H9 (cell line): ENCODE data around the gene ABCA13. TPM values are rescaled to one million over a fixed set of nuclear protein-coding genes. Genes with fewer than 3 reads are reported as not detected.

Experiments
- DNase-seq: peaks from one replicate; pipeline ENCODE4 v3.0.0-alpha.2; 2017
- H2AFZ ChIP-seq: one replicate; pipeline ENCODE4 v1.6.1; 2013; ENCODE audit warnings: mild to moderate bottlenecking, low read length, control low read depth, moderate library complexity
- H2AK5ac ChIP-seq: 2 replicates; pipeline ENCODE4 v1.6.1; 2013; ENCODE audit warnings: low read length, control low read depth, mixed read lengths; ENCODE audit not compliant: insufficient read length
- H2BK120ac ChIP-seq: one replicate; pipeline ENCODE4 v1.6.1; 2013; ENCODE audit warnings: low read depth, mild to moderate bottlenecking, low read length, control low read depth, inconsistent platforms; ENCODE audit not compliant: poor library complexity, severe bottlenecking
- H2BK12ac ChIP-seq: 2 replicates; pipeline ENCODE4 v1.6.1; 2013; ENCODE audit warnings: low read length, control low read depth, mixed read lengths, low read depth; ENCODE audit not compliant: insufficient read length
- H2BK15ac ChIP-seq: 2 replicates; pipeline ENCODE4 v1.6.1; 2013; ENCODE audit warnings: low read depth, low read length, control low read depth
- H2BK20ac ChIP-seq: one replicate; pipeline ENCODE4 v1.6.1; 2013; ENCODE audit warnings: low read depth, mild to moderate bottlenecking, low read length, control low read depth, inconsistent platforms; ENCODE audit not compliant: poor library complexity, severe bottlenecking
- H2BK5ac ChIP-seq: 2 replicates; pipeline ENCODE4 v1.6.1; 2013; ENCODE audit warnings: low read length, control low read depth, mixed read lengths; ENCODE audit not compliant: insufficient read length
- H3K14ac ChIP-seq: 2 replicates; pipeline ENCODE4 v1.6.1; 2013; ENCODE audit warnings: low read length, control low read depth; ENCODE audit not compliant: insufficient read depth
- H3K18ac ChIP-seq: 2 replicates; pipeline ENCODE4 v1.6.1; 2013; ENCODE audit warnings: low read depth, mild to moderate bottlenecking, mixed read lengths, low read length, control low read depth; ENCODE audit not compliant: insufficient read length
- H3K23ac ChIP-seq: 2 replicates; pipeline ENCODE4 v1.6.1; 2013; ENCODE audit warnings: low read length, control low read depth, mixed read lengths, low read depth; ENCODE audit not compliant: insufficient read length
- H3K23me2 ChIP-seq: 2 replicates; pipeline ENCODE4 v1.6.1; 2013; ENCODE audit warnings: low read depth, mild to moderate bottlenecking, mixed read lengths, low read length, control low read depth; ENCODE audit not compliant: insufficient read length, poor library complexity, severe bottlenecking
- H3K27ac ChIP-seq: 2 replicates; pipeline ENCODE4 v1.5.1; 2013; ENCODE audit warnings: low read length, control low read depth, mixed read lengths, low read depth; ENCODE audit not compliant: insufficient read length
- H3K27me3 ChIP-seq: 2 replicates; pipeline ENCODE4 v1.6.1; 2013; ENCODE audit warnings: low read length, control low read depth, inconsistent platforms; ENCODE audit not compliant: insufficient read depth
- H3K4ac ChIP-seq: 2 replicates; pipeline ENCODE4 v1.6.1; 2013; ENCODE audit warnings: low read depth, mild to moderate bottlenecking, control low read depth, inconsistent platforms, low read length, moderate library complexity
- H3K4me1 ChIP-seq: 2 replicates; pipeline ENCODE4 v1.6.1; 2013; ENCODE audit warnings: low read length, control low read depth, inconsistent platforms; ENCODE audit not compliant: insufficient read depth
- H3K4me2 ChIP-seq: 2 replicates; pipeline ENCODE4 v1.6.1; 2013; ENCODE audit warnings: low read length, control low read depth, mixed read lengths; ENCODE audit not compliant: insufficient read length, insufficient read depth
- H3K56ac ChIP-seq: 2 replicates; pipeline ENCODE4 v1.6.1; 2013; ENCODE audit warnings: low read depth, mild to moderate bottlenecking, mixed read lengths, low read length, control low read depth; ENCODE audit not compliant: insufficient read length
- H3K79me1 ChIP-seq: 2 replicates; pipeline ENCODE4 v1.6.1; 2013; ENCODE audit warnings: low read depth, mild to moderate bottlenecking, moderate library complexity, low read length, control low read depth, inconsistent platforms; ENCODE audit not compliant: insufficient read depth, poor library complexity, severe bottlenecking
- H3K79me2 ChIP-seq: 2 replicates; pipeline ENCODE4 v1.6.1; 2013; ENCODE audit warnings: low read length, control low read depth, inconsistent platforms; ENCODE audit not compliant: insufficient read depth
- H3K9ac ChIP-seq: 2 replicates; pipeline ENCODE4 v1.6.1; 2013; ENCODE audit warnings: low read length, control low read depth, mixed read lengths; ENCODE audit not compliant: insufficient read length; ENCODE audit errors: extremely low read depth
- H3K9me3 ChIP-seq: one replicate; pipeline ENCODE4 v1.6.1; 2013; ENCODE audit warnings: low read depth, low read length, inconsistent platforms; ENCODE audit not compliant: control insufficient read depth
- H3T11ph ChIP-seq: one replicate; pipeline ENCODE4 v1.6.1; 2013; ENCODE audit warnings: mild to moderate bottlenecking, low read length, control low read depth, inconsistent platforms
- H4K20me1 ChIP-seq: one replicate; pipeline ENCODE4 v1.6.1; 2013; ENCODE audit not compliant: control insufficient read depth, insufficient read length, insufficient read depth
- H4K5ac ChIP-seq: 2 replicates; pipeline ENCODE4 v1.6.1; 2013; ENCODE audit warnings: low read depth, mild to moderate bottlenecking, mixed read lengths, low read length, control low read depth; ENCODE audit not compliant: insufficient read length
- H4K8ac ChIP-seq: replicated peaks from 2 replicates; pipeline ENCODE4 v1.6.1; 2013; ENCODE audit warnings: low read length, control low read depth, mixed read lengths, low read depth; ENCODE audit not compliant: insufficient read length
- H4K91ac ChIP-seq: 2 replicates; pipeline ENCODE4 v1.6.1; 2013; ENCODE audit warnings: low read depth, mild to moderate bottlenecking, moderate library complexity, mixed read lengths, low read length, control low read depth; ENCODE audit not compliant: insufficient read length
- H3K27ac Mint-ChIP-seq, 3 experiments: 2 replicates in 2 of 3; 3 replicates in 1 of 3; pipeline ENCODE4 v1.8.0; 2020 to 2021; ENCODE audit warnings: mixed read lengths in 3 of 3, mild to moderate bottlenecking in 1 of 3, moderate library complexity in 1 of 3
- H3K27me3 Mint-ChIP-seq: 2 replicates; pipeline ENCODE4 v1.8.0; 2021; ENCODE audit warnings: low read depth, mild to moderate bottlenecking, moderate library complexity, mixed read lengths
- H3K36me3 Mint-ChIP-seq, 3 experiments: 2 replicates in 2 of 3; 3 replicates in 1 of 3; pipeline ENCODE4 v1.8.0; 2020 to 2021; ENCODE audit warnings: low read depth in 3 of 3, mixed read lengths in 3 of 3; ENCODE audit not compliant: insufficient read depth in 1 of 3
- H3K4me1 Mint-ChIP-seq, 2 experiments: 2 replicates each; pipeline ENCODE4 v1.8.0; 2020; ENCODE audit warnings: mixed read lengths in 2 of 2
- H3K4me3 Mint-ChIP-seq, 2 experiments: 2 replicates in 1 of 2; 3 replicates in 1 of 2; pipeline ENCODE4 v1.8.0; 2020 to 2021; ENCODE audit warnings: mild to moderate bottlenecking in 2 of 2, mixed read lengths in 2 of 2, moderate library complexity in 1 of 2
- H3K9me3 Mint-ChIP-seq, 2 experiments: 2 replicates in 1 of 2; 3 replicates in 1 of 2; pipeline ENCODE4 v1.8.0; 2020; ENCODE audit warnings: mild to moderate bottlenecking in 2 of 2, mixed read lengths in 2 of 2, moderate library complexity in 1 of 2
- WGBS: extraction: QIAGEN DNeasy Blood & Tissue Kit; methylation state at CpG from one replicate; pipeline ENCODE4 v1.1.7; 2013; ENCODE audit warnings: missing lambda C conversion rate, low lambda C conversion rate, mixed read lengths; ENCODE audit not compliant: insufficient read length; ENCODE audit errors: extremely low coverage; 5-methylcytosine and 5-hydroxymethylcytosine counted together
- total RNA-seq: library from RNA; stranded (reverse); gene quantifications from 2 replicates; pipeline ENCODE4 v1.2.1, GENCODE V29; 2021
- TF ChIP-seq, protein P1 (sequence below): fragments of 200-600 bp; sonication (generic); conservative IDR thresholded peaks from 3 replicates; pipeline ENCODE4 v1.8.0; 2021; ENCODE audit warnings: antibody characterized with exemption, mild to moderate bottlenecking

The ABCA13 gene
- total RNA-seq, 1 experiment from 2014 or later, result 0.11 TPM

DNA sequence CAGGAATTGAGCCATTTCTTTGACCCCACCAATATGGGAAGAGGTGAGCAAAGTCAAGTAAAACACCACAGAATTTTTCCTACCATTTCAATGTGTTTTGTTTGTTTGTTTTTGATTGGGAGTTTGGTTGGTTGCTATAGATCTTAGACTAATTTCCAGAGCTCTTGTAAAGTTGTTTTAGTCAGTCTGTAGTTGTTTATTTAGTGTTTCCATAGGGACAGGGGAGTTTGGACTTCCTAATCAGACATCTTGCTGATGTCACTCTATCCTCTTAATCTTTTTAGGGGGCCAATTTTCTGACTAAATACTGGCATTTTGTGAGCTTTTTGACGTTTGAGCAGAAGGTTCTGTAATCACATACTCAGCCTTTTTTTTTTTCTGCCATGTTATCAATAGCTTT lies 266.9 kb downstream of the ABCA13 start:
- H3K9me3 Mint-ChIP-seq, result peaks cover 22 to 26% of the 10 kb centered on the region in 2 experiments
- no peak overlapping the region for H2BK120ac ChIP-seq
- H3K9ac ChIP-seq, result no peak overlapping the region
- H3K4me1 Mint-ChIP-seq, result no peaks in the 10 kb centered on the region
- H3K18ac ChIP-seq, result no peak overlapping the region
- no peak overlapping the region for H4K5ac ChIP-seq
- no peak overlapping the region for H3K14ac ChIP-seq
- no peak overlapping the region for H3K4me2 ChIP-seq
- H3T11ph ChIP-seq, result no peak overlapping the region
- H3K36me3 Mint-ChIP-seq, result peaks cover 17 to 19% (median 18%) of the 10 kb centered on the region in 3 experiments
- H2BK20ac ChIP-seq, result no peak overlapping the region
- no peak overlapping the region for H3K23ac ChIP-seq
- H3K56ac ChIP-seq, result no peak overlapping the region
- H3K79me2 ChIP-seq, result no peaks in the 10 kb centered on the region
- no peaks in the 10 kb centered on the region for H4K20me1 ChIP-seq
- H3K4ac ChIP-seq, result no peak overlapping the region
- no peaks in the 10 kb centered on the region for H3K23me2 ChIP-seq
- no peak overlapping the region for H2BK12ac ChIP-seq
- no peaks in the 10 kb centered on the region for H3K79me1 ChIP-seq
- no peaks in the 10 kb centered on the region for H3K27me3 Mint-ChIP-seq
- no peak overlapping the region for H3K4me3 Mint-ChIP-seq
- DNase-seq, result no peak
- H2AFZ ChIP-seq, result no peak overlapping the region
- H3K27ac Mint-ChIP-seq, result no peak overlapping the region
- WGBS, result no CpG with 5 or more reads among the region's 1 CpG
- H3K27ac ChIP-seq, result no peak overlapping the region
- H4K91ac ChIP-seq, result no peak overlapping the region
- no peak overlapping the region for H2BK5ac ChIP-seq
- no peak overlapping the region for H2BK15ac ChIP-seq
- peaks cover 8% of the 10 kb centered on the region for H3K9me3 ChIP-seq
- TF ChIP-seq, protein P1, sequence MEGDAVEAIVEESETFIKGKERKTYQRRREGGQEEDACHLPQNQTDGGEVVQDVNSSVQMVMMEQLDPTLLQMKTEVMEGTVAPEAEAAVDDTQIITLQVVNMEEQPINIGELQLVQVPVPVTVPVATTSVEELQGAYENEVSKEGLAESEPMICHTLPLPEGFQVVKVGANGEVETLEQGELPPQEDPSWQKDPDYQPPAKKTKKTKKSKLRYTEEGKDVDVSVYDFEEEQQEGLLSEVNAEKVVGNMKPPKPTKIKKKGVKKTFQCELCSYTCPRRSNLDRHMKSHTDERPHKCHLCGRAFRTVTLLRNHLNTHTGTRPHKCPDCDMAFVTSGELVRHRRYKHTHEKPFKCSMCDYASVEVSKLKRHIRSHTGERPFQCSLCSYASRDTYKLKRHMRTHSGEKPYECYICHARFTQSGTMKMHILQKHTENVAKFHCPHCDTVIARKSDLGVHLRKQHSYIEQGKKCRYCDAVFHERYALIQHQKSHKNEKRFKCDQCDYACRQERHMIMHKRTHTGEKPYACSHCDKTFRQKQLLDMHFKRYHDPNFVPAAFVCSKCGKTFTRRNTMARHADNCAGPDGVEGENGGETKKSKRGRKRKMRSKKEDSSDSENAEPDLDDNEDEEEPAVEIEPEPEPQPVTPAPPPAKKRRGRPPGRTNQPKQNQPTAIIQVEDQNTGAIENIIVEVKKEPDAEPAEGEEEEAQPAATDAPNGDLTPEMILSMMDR, result no peak
- H3K27me3 ChIP-seq, result no peaks in the 10 kb centered on the region
- no peaks in the 10 kb centered on the region for H3K4me1 ChIP-seq
- H2AK5ac ChIP-seq, result no peak overlapping the region
- no peak overlapping the region for H4K8ac ChIP-seq
